CD4-positive, alpha-beta memory T cell (primary cell): ENCODE data around the gene ATP7B. TPM values are rescaled to one million over a fixed set of nuclear protein-coding genes. Genes with fewer than 3 reads are reported as not detected.
A peak's percentile ranks its signal among the peaks of the same experiment; 100 is the strongest.

Experiments used
- CTCF ChIA-PET: fragments of 350-600 bp; sonication (Branson Sonifier 250); formaldehyde crosslinking; loops from one replicate; lab custom pipeline; 2021; ENCODE audit warnings: inconsistent platforms; ENCODE audit not compliant: partially characterized antibody; lab: Charles Lee
- POLR2A ChIA-PET: fragments of 350-600 bp; sonication (Branson Sonifier 250); formaldehyde crosslinking; loops from one replicate; lab custom pipeline; 2021; ENCODE audit not compliant: partially characterized antibody; lab: Charles Lee
- DNase-seq, 5 donors: peaks; one replicate each; pipeline versions ENCODE4 v3.0.0 to v3.0.0-alpha.2; 2020 to 2022; ENCODE audit warnings: mixed read lengths in 1 of 5
- H3K27ac ChIP-seq: one replicate; pipeline ENCODE4 v1.7.0; 2013; ENCODE audit warnings: low read depth, low read length
- H3K27me3 ChIP-seq: 2 replicates; pipeline ENCODE4 v1.7.0; 2013; ENCODE audit warnings: mild to moderate bottlenecking, low read length, moderate library complexity; ENCODE audit not compliant: insufficient read depth
- H3K36me3 ChIP-seq: 2 replicates; pipeline ENCODE4 v1.7.0; 2013; ENCODE audit warnings: mild to moderate bottlenecking, low read length, moderate library complexity; ENCODE audit not compliant: insufficient read depth
- H3K4me1 ChIP-seq: 2 replicates; pipeline ENCODE4 v1.7.0; 2013; ENCODE audit warnings: mild to moderate bottlenecking, low read length, moderate library complexity; ENCODE audit not compliant: insufficient read depth
- H3K4me3 ChIP-seq, 2 donors: one replicate each; pipeline ENCODE4 v1.7.0; 2013; ENCODE audit warnings: low read length in 2 of 2, mild to moderate bottlenecking in 1 of 2
- H3K9me3 ChIP-seq, 2 donors: one replicate each; pipeline ENCODE4 v1.7.0; 2013; ENCODE audit warnings: low read length in 2 of 2, control low read depth in 1 of 2; ENCODE audit not compliant: control insufficient read depth in 1 of 2
- H3K27ac Mint-ChIP-seq, 7 donors: one replicate each; pipeline ENCODE4 v1.8.0; 2020 to 2021; ENCODE audit warnings: mixed read lengths in 7 of 7, mild to moderate bottlenecking in 6 of 7, inconsistent platforms in 3 of 7, moderate library complexity in 3 of 7
- H3K27me3 Mint-ChIP-seq, 2 donors: one replicate each; pipeline ENCODE4 v1.8.0; 2020 to 2021; ENCODE audit warnings: mixed read lengths in 2 of 2
- H3K36me3 Mint-ChIP-seq, 2 donors: one replicate each; pipeline ENCODE4 v1.8.0; 2020 to 2021; ENCODE audit warnings: mixed read lengths in 2 of 2, inconsistent platforms in 1 of 2, mild to moderate bottlenecking in 1 of 2
- H3K4me1 Mint-ChIP-seq, 4 donors: one replicate each; pipeline ENCODE4 v1.8.0; 2020 to 2021; ENCODE audit warnings: mixed read lengths in 4 of 4, mild to moderate bottlenecking in 1 of 4
- H3K4me3 Mint-ChIP-seq, 8 donors: one replicate each; pipeline ENCODE4 v1.8.0; 2020 to 2021; ENCODE audit warnings: mixed read lengths in 8 of 8, mild to moderate bottlenecking in 7 of 8, moderate library complexity in 6 of 8, inconsistent platforms in 3 of 8
- H3K9me3 Mint-ChIP-seq, 8 donors: one replicate each; pipeline ENCODE4 v1.8.0; 2020 to 2021; ENCODE audit warnings: mixed read lengths in 8 of 8, mild to moderate bottlenecking in 5 of 8, inconsistent platforms in 3 of 8, moderate library complexity in 1 of 8
- intact Hi-C: fragments of 100-400 bp; cut with micrococcal nuclease; formaldehyde crosslinking; loops from one replicate; pipeline ENCODE4 v1.15.1; 2023
- polyA plus RNA-seq, 2 donors: library from polyadenylated mRNA; unstranded; fragments of 300-500 nt; fragmentation: Illumina TruSeq; gene quantifications; one replicate each; pipeline ENCODE4 v1.2.3, GENCODE V29; 2021
- total RNA-seq, 2 experiments: library from RNA; stranded (reverse); gene quantifications; one replicate each; pipeline ENCODE4 v1.2.3, GENCODE V29; 2021

Gene ATP7B
- total and polyA plus RNA-seq, 4 experiments from 2014 or later, result 0.28 to 1.4 (median 0.87) TPM

- Mint-ChIP-seq H3K27ac (peak overlapping the region in 2 of 7 donors; percentile 0 to 30), H3K36me3 (no peaks in the 10 kb centered on the region), H3K9me3 (peaks cover 0 to 2% (median 0%) of the 10 kb centered on the region in 8 donors), H3K4me3 (peak overlapping the region in 2 of 8 donors; percentile 3 to 18), H3K27me3 (peaks cover 0 to 4% of the 10 kb centered on the region in 2 donors), H3K4me1 (peaks cover 32 to 45% (median 37%) of the 10 kb centered on the region in 4 donors)
- CTCF ChIA-PET, result interaction anchor here (0.9 to 1.4 kb wide), 4 partner anchors 15 to 190 kb away, joined by 3 to 4 read pairs (median 4); no protein-coding TSS in a partner anchor
- Histone ChIP-seq H3K36me3 (no peaks in the 10 kb centered on the region), H3K27ac (no peak overlapping the region), H3K4me3 (no peak overlapping the region), H3K9me3 (no peaks in the 10 kb centered on the region), H3K4me1 (peaks cover 44% of the 10 kb centered on the region), H3K27me3 (no peaks in the 10 kb centered on the region)
- intact Hi-C loops, result no loop called here
- no peak for DNase-seq
- POLR2A ChIA-PET, result interaction anchor here (1.7 kb wide), 1 partner anchor 113 kb away, joined by 6 read pairs; no protein-coding TSS in a partner anchor
Measured at GRCh38 chr13:51938454-51938853, 72.8 kb downstream of the ATP7B start.

- Mint-ChIP-seq H3K27me3 (peaks cover 0 to 4% of the 10 kb centered on the region in 2 donors), H3K27ac (peak overlapping the region in 3 of 7 donors; percentile 0 to 77 (median 68))
Measured at GRCh38 chr13:51937320-51938290, 73.6 kb downstream of the ATP7B start.

GRCh38 chr13:51935326-51936171 is 75.7 kb downstream of the ATP7B start:
- intact Hi-C loops, result no loop called here

More at GRCh38 chr13:51937320-51938290, 73.6 kb downstream of the ATP7B start:
- ChIA-PET POLR2A (interaction anchor here (1.1 to 1.7 kb wide), 2 partner anchors 16 to 113 kb away, joined by 3 to 6 read pairs; no protein-coding TSS in a partner anchor), CTCF (no interaction called here)
- Mint-ChIP-seq H3K4me3 (peak overlapping the region in 1 of 8 donors; percentile 36), H3K36me3 (no peaks in the 10 kb centered on the region), H3K4me1 (peaks cover 23 to 36% (median 29%) of the 10 kb centered on the region in 4 donors), H3K9me3 (peaks cover 0 to 2% (median 0%) of the 10 kb centered on the region in 8 donors)
- no peaks in the 10 kb centered on the region for H3K27me3 ChIP-seq
- intact Hi-C loops, result no loop called here
- DNase-seq, result no peak
- peaks cover 36% of the 10 kb centered on the region for H3K4me1 ChIP-seq
- no peaks in the 10 kb centered on the region for H3K9me3 ChIP-seq
- no peak overlapping the region for H3K27ac ChIP-seq
- H3K4me3 ChIP-seq, result no peak overlapping the region
- no peaks in the 10 kb centered on the region for H3K36me3 ChIP-seq

GRCh38 chr13:51934461-51935087 is 76.7 kb downstream of the ATP7B start:
- no peak overlapping the region for H3K4me3 ChIP-seq
- peaks cover 5 to 16% (median 8%) of the 10 kb centered on the region in 4 donors for H3K4me1 Mint-ChIP-seq
- no peaks in the 10 kb centered on the region for H3K9me3 ChIP-seq
- H3K4me3 Mint-ChIP-seq, result no peak overlapping the region
- H3K36me3 ChIP-seq, result no peaks in the 10 kb centered on the region
- H3K27me3 ChIP-seq, result no peaks in the 10 kb centered on the region
- intact Hi-C loops, result no loop called here
- H3K9me3 Mint-ChIP-seq, result peaks cover 0 to 2% (median 0%) of the 10 kb centered on the region in 8 donors
- peaks cover 0 to 2% of the 10 kb centered on the region in 2 donors for H3K27me3 Mint-ChIP-seq
- H3K36me3 Mint-ChIP-seq, result no peaks in the 10 kb centered on the region
- POLR2A ChIA-PET, result no interaction called here
- DNase-seq, result no peak
- H3K27ac Mint-ChIP-seq, result no peak overlapping the region
- CTCF ChIA-PET, result no interaction called here
- no peak overlapping the region for H3K27ac ChIP-seq
- peaks cover 16% of the 10 kb centered on the region for H3K4me1 ChIP-seq

More at GRCh38 chr13:51935326-51936171, 75.7 kb downstream of the ATP7B start:
- Histone ChIP-seq H3K27ac (no peak overlapping the region), H3K9me3 (no peaks in the 10 kb centered on the region), H3K36me3 (no peaks in the 10 kb centered on the region), H3K4me3 (no peak overlapping the region), H3K27me3 (no peaks in the 10 kb centered on the region), H3K4me1 (peaks cover 16% of the 10 kb centered on the region)
- H3K27ac Mint-ChIP-seq, result peak overlapping the region in 1 of 7 donors; percentile 87
- H3K36me3 Mint-ChIP-seq, result no peaks in the 10 kb centered on the region
- ChIA-PET CTCF (interaction anchor here (1.1 kb wide), 1 partner anchor 192 kb away, joined by 3 read pairs; no protein-coding TSS in a partner anchor), POLR2A (no interaction called here)
- no peak for DNase-seq
- H3K4me3 Mint-ChIP-seq, result peak overlapping the region in 1 of 8 donors; percentile 43
- peaks cover 0 to 2% (median 0%) of the 10 kb centered on the region in 8 donors for H3K9me3 Mint-ChIP-seq
- peaks cover 0 to 4% of the 10 kb centered on the region in 2 donors for H3K27me3 Mint-ChIP-seq
- H3K4me1 Mint-ChIP-seq, result peaks cover 6 to 19% (median 11%) of the 10 kb centered on the region in 4 donors

DNA sequence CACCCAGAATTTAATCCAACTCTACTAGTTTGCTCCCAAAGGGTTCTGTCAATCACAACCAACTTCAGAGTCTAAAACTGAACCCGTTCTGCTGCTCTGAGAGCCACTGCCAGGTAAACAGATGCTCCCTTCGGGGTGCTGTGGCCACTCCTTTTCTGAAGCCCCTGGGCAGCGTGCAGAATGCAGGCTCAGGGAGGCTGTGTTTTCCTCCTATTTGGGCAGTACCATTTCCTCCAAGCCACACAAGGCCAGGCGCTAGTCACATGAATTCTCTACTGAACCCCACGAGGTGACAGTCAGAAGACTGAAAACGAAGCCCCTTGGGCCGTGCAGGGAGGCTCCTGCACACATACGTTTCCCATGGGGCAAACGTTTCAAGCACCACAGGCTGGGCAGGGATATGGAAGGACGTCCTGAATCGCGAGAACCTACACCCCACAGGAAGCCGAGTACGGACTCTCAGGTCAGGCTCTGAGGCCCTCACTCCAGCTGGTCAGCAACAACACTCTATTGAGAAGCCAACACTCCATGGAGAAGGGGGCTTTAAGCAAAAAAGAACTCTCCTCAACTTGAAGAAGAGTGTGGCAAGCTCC is 77.7 kb downstream of the ATP7B start:
- POLR2A ChIA-PET, result no interaction called here

GRCh38 chr13:51932231-51932630 is 79.0 kb downstream of the ATP7B start:
- Histone ChIP-seq H3K4me3 (no peak overlapping the region), H3K36me3 (no peaks in the 10 kb centered on the region), H3K27me3 (no peaks in the 10 kb centered on the region), H3K27ac (no peak overlapping the region), H3K4me1 (peaks cover 8% of the 10 kb centered on the region), H3K9me3 (no peaks in the 10 kb centered on the region)
- H3K9me3 Mint-ChIP-seq, result no peaks in the 10 kb centered on the region
- no peaks in the 10 kb centered on the region for H3K36me3 Mint-ChIP-seq
- no peak overlapping the region for H3K4me3 Mint-ChIP-seq
- no peak overlapping the region for H3K27ac Mint-ChIP-seq
- peaks cover 0 to 1% (median under 1%) of the 10 kb centered on the region in 4 donors for H3K4me1 Mint-ChIP-seq
- ChIA-PET POLR2A (no interaction called here), CTCF (no interaction called here)
- DNase-seq, result no peak
- intact Hi-C loops, result no loop called here
- no peaks in the 10 kb centered on the region for H3K27me3 Mint-ChIP-seq

More for the DNA sequence above, 77.7 kb downstream of the ATP7B start:
- Mint-ChIP-seq H3K9me3 (no peaks in the 10 kb centered on the region), H3K4me3 (no peak overlapping the region), H3K27ac (peak overlapping the region in 1 of 7 donors; percentile 41), H3K36me3 (no peaks in the 10 kb centered on the region), H3K4me1 (peaks cover 1 to 8% (median 2%) of the 10 kb centered on the region in 4 donors), H3K27me3 (no peaks in the 10 kb centered on the region)
- Histone ChIP-seq H3K27me3 (no peaks in the 10 kb centered on the region), H3K9me3 (no peaks in the 10 kb centered on the region), H3K36me3 (no peaks in the 10 kb centered on the region), H3K4me3 (no peak overlapping the region), H3K4me1 (peaks cover 14% of the 10 kb centered on the region), H3K27ac (no peak overlapping the region)
- intact Hi-C loops, result no loop called here
- no peak for DNase-seq
- CTCF ChIA-PET, result no interaction called here
